ENCODE data around the gene STIP1.
A peak's percentile ranks its signal among the peaks of the same experiment; 100 is the strongest.

The STIP1 gene

DNA sequence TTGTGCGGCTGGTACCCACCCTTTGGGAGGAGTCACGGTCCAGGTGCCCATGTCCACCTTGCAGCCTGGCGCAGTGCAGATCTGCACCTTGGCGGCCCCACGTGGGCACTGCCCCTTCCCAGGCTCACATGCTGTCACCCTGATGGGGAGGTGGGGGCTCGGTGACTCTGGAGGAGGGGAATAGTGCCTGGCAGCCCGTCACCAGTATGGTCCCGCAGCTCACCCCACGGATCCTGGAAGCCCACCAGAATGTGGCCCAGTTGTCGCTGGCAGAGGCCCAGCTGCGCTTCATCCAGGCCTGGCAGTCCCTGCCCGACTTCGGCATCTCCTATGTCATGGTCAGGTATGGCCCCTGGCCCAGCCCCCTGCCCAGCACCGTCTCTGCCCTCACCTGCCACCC, 34.8 kb downstream of the STIP1 start:
- no peak for DNase-seq (ENCODE audit: low read depth in 4 of 4, low spot score in 1 of 4)

DNA sequence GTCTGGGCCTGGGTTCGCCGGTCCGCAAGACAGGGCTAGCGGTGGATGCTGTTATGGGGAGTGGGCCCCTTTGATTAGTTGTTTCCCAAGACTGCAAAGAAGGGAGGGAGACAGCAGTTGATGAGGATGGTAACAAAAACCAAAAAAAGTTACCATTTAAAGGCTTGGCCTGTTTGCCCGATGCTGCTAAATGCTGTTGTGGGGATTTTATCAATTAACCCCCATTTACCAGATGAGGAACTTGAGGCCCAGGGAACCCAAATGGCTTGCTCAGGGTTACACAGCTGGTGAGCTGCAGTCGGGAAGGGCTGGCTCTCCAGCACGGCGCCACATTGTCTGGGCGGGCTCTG, 36.7 kb downstream of the STIP1 start:
- no peak for DNase-seq (ENCODE audit: low read depth in 4 of 4, low spot score in 1 of 4)

DNA sequence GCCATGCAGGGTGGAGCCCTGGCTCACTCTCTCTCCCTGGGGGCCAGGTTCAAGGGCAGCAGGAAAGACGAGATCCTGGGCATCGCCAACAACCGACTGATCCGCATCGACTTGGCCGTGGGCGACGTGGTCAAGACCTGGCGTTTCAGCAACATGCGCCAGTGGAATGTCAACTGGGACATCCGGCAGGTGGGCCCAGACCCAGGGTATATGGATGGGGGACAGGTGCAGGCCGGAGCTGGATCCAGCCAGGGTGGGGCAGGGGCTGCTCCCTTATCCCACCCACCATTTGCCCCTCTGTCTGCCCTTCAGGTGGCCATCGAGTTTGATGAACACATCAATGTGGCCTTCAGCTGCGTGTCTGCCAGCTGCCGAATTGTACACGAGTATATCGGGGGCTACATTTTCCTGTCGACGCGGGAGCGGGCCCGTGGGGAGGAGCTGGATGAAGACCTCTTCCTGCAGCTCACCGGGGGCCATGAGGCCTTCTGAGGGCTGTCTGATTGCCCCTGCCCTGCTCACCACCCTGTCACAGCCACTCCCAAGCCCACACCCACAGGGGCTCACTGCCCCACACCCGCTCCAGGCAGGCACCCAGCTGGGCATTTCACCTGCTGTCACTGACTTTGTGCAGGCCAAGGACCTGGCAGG, 37.2 kb downstream of the STIP1 start:
- no peak for DNase-seq (ENCODE audit: low read depth in 4 of 4, low spot score in 1 of 4)

DNA sequence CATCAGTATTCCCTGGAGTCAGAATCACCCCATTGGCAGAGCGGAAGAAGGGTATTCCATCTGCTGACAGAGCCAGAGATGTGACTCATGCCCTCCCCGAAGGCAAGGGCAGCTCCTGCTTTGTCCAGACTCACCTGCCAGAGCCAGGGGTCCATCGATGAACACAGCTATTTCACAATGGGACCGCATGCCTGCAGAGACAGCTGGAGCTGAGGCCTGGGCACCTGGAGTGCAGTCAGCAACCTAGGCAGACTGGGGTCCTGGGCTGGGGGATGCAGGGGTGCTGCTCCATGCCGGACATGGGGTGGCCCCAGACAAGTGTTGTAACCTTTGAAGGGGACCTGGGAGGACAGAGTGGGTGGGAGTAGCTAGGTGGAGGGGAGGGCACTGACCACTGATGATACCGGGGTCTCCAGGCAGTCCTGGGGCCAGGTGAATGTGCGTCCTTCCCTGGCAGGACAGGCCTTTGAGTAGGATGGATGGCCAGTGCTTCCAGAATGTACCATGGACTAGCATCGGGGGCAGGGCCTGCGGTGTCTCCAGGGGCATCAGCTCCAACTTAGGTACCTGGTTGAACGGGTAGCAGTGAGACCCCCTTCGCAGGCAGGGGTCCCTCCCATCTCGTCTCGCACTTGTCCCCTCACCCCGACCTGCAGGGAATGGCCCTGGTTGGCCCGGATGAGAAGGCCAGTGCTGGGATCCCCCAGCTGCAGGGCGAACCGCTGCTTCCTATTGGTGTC, 38.4 kb downstream of the STIP1 start:
- DNase-seq (ENCODE audit: low read depth in 4 of 4, low spot score in 1 of 4): no peak

DNA sequence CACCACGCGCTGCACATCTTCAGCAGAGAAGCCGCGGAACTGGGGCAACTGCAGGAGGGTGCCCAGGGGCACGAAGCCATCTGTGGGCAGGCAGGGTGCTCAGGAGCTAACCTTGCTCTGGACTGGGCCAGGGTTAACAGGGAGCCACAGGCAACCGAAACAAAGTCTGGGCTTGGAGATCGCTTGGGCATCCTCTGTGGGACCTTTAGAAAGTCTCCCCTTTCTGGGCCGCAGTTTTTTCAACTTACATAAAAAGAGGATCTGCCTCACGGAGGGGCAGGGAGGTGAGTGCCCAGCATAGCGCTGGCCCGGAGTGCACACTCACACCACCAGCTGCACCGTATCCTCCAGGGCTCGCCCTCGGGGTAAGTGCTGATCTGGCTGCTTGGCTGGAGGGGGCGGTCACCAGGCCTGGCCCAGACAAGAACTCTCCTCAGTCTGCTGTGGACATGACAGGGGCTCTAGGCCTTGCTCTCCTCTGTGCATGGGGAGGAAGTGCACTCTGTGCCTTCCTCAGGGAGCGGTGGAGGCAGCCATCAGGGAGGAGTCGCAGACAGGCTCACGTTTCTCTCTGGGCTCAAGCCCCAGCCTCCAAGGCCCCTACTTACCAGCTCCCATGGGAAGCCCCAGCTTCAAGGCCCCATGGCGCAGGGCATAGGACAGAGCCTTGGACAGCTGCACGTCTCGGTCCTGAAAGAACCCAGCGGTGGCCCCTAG, 39.1 kb downstream of the STIP1 start:
- no peak for DNase-seq (ENCODE audit: low read depth in 4 of 4, low spot score in 1 of 4)

DNA sequence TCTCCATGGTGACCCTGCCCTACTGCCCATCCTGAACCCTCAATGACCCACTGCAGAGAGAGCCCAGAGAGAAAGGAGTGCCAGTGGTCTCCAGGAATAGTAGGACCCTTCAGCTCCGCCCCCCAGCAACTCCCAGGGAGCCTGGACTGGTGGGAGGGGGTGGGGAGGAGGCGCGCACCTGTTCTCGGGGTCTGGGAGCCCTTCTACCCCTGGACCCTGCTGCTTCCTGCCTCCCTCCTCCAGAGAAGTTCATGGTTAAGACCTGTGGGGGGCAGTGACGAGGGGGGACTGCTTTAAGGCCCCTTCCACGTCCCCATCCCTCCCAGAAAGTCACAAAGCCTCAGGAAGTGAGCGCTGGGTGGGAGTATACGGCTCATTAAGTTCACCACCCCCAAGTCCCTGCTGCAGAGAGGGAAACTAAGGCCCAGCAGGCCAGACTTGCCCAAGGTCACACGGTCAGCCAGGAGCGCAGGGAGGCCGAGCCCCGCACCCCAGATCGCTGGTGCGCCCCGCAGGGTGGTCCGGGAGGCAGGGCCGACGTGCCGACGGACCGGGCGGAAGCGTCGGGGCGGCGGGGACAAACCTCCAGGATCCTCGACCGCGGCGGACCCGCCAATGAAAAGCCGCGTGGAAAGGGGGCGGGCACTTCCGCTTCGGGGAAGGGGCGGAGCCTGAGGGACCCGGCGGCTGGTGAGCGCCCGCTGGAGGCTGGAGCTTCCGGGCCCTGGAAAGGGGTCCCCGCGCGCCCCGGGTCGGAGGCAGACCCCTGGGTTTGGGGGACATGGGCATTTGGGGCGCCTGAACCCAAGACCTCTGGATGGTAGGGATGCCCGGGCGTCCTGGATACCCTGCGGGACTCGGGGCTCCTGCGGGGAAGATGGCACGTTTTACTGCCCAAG, 39.9 kb downstream of the STIP1 start, which contains the start of the genes NUDT22 and TRPT1:
TSS of gene NUDT22 (plus strand) at position 667 of the 899 bp plus-strand sequence. CDS start 379 bp downstream, outside the sequence.
TSS of gene TRPT1 (minus strand) at position 579 of the 899 bp plus-strand sequence. CDS start at position 253, 326 bp downstream.
- DNase-seq (ENCODE audit: low read depth in 4 of 4, low spot score in 1 of 4): peak; percentile 80 to 95 (median 93)

DNA sequence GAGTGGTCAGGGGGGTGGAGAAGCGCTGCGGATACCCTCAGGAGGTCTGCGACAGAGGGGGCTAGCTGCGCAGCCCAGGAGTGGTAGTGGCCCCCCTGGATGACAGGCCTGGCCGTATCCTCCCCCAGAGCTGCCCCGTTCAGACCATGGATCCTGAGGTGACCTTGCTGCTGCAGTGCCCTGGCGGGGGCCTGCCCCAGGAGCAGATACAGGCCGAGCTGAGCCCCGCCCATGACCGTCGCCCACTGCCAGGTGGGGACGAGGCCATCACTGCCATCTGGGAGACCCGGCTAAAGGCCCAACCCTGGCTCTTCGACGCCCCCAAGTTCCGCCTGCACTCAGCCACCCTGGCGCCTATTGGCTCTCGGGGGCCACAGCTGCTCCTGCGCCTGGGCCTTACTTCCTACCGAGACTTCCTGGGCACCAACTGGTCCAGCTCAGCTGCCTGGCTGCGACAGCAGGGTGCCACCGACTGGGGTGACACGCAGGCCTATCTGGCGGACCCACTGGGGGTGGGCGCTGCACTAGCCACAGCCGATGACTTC, 40.6 kb downstream of the STIP1 start:
- DNase-seq (ENCODE audit: low read depth in 4 of 4, low spot score in 1 of 4): peak in 1 of 4 experiments; percentile 35

DNA sequence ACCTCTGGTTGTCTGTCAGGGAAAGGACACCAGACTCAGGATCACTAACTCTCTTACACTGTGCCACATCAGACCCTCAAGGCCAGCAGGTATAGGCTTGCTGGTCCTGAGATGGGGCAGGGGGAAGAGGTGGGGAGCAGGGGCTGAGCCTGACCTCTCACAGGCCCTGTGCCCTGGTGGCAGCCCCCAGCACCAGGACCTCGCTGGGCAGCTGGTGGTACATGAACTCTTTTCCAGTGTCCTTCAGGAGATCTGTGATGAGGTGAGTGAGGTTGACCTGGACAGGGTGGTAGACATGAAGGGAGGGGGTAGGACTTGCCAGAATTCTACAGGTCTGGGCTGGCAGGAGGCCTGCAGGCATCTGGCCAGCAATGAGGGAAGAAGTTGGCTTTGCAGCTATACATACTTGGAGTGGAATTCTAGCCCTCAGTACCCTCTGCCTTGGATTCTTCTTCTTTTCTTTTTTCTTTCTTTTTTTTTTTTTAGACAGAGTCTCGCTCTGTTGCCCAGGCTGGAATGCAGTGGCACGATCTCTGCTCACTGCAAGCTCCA, 41.5 kb downstream of the STIP1 start:
- no peak for DNase-seq (ENCODE audit: low read depth in 4 of 4, low spot score in 1 of 4)

DNA sequence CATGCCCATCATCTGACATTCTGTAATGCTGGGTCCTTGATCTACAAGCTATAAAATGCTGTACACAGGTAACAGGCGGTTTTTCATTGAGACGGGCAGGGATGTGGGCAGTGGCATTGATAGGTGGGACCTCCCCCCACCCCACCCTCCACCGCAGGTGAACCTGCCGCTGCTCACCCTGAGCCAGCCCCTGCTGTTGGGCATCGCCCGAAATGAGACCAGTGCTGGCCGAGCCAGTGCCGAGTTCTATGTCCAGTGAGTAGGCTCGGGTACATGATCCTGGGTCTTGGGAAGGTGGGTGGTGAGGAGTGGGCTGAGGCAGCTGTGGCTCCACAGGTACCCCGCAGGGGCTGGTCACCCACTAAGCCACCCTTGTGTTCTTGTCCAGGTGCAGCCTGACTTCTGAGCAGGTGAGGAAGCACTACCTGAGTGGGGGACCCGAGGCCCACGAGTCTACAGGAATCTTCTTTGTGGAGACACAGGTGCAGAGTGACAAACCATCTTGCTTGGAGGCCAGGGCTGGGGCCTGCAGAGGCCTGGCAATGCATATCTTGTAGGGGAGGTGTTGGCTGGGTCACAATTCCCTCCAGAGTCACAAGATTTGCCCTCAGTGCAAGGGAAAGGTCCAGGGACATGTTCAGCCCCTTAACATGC, 43.2 kb downstream of the STIP1 start:
- DNase-seq (ENCODE audit: low read depth in 4 of 4, low spot score in 1 of 4): no peak

DNA sequence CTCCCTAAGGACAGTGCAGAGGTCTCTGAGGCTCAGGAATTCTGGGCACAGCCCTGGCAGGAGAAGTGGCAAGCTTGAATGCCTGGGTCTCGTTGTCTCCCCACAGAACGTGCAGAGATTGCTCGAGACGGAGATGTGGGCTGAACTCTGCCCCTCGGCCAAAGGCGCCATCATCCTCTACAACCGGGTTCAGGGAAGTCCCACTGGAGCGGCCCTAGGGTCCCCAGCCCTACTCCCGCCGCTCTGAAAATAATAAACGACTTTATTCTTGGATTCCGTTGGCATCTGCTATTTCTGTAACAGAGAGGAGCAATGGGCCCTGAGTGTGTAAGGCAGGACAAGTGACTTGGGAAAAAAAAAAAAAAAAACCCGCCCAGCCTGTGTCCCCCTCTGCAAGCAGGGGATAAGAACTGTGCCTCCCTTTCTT, 43.8 kb downstream of the STIP1 start:
- no peak for DNase-seq (ENCODE audit: low read depth in 4 of 4, low spot score in 1 of 4)

DNA sequence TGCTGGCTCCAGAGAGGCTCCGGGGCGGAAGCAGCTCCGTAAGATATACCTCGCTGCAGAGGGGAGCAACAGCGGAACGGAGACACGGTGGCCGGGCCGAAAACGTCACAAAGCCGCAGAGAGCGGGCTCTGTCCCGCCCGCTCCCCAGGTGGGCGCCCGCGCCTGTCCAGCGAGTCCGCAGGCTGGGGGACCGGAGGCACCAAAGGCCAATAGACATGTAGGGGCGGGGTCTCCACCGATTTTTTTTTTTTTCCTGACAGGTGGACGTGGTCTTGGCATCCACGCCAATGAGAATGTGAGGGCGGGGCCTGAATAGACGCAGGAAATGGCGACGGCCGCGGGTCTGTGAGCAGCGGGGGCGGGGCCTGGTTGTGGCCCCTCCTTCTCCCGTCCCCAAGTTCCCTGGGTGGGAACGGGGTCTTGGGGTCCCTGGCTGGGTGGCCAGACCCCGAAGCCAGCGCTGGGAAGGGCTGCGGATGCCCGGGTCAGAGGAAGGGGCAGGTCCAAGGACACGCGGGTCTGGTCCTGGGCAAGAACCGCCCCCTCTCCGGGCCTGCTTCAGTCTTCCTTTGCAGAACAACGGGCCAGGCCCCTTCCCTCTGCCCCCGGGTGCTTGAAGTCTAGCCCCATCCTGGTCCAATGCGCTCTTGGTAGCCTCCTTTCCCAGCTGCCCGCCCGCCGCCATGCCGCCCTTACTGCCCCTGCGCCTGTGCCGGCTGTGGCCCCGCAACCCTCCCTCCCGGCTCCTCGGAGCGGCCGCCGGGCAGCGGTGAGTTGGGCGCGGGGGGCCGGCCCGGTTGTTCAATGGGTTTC, 44.4 kb downstream of the STIP1 start, which contains the start of gene DNAJC4:
TSS of gene DNAJC4 (plus strand) at position 378 of the 814 bp plus-strand sequence. CDS start at position 685, 307 bp downstream.
- peak; percentile 68 to 87 (median 78) for DNase-seq (ENCODE audit: low read depth in 4 of 4, low spot score in 1 of 4)

DNA sequence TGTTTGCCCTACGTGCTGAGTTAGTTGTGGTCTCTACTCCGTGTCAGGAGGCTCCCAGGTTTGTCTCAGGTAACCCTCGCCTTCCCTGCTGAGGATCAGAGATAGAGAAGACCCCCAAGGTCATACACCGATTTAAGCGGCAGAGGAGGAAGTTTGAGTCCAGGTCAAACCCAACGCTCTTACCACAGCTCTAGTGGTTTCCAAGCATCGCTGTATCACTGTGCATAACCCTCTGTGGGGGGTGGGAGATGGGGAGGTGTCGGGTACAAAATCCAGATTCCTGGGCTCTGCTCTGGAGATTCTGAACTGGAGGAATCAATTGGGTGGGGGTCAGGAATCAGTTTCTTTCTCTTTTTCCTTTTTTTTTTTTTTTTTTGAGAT, 45.0 kb downstream of the STIP1 start:
- DNase-seq (ENCODE audit: low read depth in 4 of 4, low spot score in 1 of 4): no peak

DNA sequence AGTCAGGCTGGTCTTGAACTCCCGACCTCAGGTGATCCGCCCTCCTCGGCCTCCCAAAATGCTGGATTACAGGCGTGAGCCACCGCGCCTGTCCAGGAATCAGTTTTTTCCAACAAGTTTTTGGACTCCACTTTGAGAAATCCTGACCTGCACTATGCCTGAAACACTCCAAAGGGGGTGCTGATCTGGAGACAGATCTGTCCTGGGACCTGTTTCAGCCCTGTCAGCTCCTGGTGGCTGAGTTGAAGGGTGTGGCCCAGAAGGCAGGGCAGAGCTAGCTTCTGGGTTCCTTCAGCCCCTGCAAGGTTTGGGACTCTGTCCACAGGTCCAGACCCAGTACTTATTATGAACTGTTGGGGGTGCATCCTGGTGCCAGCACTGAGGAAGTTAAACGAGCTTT, 45.6 kb downstream of the STIP1 start:
- DNase-seq (ENCODE audit: low read depth in 4 of 4, low spot score in 1 of 4): no peak

DNA sequence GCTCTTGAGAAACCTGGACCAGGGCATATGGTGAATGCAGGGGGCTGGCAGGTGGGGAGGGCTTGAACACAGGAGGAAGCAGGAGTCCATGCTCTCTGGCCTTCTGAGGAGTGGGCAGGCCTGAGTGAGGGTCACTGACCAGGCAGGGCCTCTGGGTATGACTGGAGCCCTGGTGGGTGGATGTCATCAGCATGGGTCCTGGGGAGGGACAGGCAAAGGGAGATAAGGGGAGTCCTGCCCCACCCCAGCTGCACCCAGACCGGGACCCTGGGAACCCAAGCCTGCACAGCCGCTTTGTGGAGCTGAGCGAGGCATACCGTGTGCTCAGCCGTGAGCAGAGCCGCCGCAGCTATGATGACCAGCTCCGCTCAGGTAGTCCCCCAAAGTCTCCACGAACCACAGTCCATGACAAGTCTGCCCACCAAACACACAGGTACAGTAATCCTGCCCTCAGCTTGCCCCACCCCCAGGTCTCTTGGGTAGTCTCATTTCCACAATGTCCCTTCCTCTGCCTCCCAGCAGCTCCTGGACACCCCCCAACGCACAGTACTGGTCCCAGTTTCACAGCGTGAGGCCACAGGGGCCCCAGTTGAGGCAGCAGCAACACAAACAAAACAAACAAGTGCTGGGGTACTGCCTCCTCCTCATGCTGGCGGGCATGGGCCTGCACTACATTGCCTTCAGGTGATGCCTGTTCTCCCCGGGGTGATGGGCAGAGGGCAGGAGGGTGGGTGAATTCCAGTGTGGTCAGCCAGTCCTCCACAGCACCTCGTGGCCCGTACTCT, 46.4 kb downstream of the STIP1 start:
- DNase-seq (ENCODE audit: low read depth in 4 of 4, low spot score in 1 of 4): no peak

DNA sequence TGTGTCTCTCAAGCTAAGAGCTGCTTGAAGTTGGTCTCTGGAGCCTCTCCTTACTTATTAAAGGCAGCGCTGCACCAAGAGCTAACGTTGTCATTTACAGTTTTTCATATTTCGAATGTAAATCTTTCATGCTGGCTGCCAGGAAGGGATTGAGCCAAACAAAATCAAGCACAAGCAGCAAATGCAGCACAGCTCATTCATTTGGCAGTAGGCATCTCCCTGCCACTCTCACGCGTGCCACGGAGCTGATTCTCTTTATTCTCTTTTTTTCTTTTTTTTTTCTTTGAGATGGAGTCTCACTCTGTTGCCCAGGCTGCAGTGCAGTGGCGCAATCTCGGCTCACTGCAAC, 47.0 kb downstream of the STIP1 start:
- DNase-seq (ENCODE audit: low read depth in 4 of 4, low spot score in 1 of 4): no peak

DNA sequence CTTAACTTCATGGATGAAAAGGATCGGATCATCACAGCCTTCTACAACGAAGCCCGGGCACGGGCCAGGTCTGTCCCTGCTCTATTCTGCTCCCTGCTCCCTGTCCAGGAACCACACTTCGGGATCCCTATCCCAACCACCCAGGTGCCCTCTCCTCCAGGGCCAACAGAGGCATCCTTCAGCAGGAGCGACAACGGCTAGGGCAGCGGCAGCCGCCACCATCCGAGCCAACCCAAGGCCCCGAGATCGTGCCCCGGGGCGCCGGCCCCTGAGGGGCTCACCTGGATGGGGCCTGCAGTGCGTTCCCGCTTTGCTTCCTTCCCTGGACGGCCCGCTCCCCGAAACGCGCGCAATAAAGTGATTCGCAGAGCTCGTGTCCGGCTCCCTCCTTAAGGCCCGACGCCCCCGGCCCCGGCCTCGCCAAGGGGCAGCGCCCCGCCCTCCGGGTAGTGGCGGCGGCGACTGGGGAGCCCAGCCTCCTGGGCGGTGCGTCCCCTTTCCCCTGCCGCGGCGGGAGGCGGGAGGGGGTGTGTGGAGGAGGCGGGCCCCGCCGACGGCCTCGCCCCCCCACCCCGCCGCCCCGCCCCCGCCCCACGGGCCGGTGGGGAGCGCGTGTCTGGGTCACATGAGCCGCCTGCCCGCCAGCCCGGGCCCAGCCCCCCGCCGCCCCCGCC, 48.1 kb downstream of the STIP1 start, which contains the start of gene VEGFB:
TSS of gene VEGFB (plus strand) at position 672 of the 674 bp plus-strand sequence. CDS start 250 bp downstream, outside the sequence.
- DNase-seq (ENCODE audit: low read depth in 4 of 4, low spot score in 1 of 4): peak in 2 of 4 experiments; percentile 48 to 71

DNA sequence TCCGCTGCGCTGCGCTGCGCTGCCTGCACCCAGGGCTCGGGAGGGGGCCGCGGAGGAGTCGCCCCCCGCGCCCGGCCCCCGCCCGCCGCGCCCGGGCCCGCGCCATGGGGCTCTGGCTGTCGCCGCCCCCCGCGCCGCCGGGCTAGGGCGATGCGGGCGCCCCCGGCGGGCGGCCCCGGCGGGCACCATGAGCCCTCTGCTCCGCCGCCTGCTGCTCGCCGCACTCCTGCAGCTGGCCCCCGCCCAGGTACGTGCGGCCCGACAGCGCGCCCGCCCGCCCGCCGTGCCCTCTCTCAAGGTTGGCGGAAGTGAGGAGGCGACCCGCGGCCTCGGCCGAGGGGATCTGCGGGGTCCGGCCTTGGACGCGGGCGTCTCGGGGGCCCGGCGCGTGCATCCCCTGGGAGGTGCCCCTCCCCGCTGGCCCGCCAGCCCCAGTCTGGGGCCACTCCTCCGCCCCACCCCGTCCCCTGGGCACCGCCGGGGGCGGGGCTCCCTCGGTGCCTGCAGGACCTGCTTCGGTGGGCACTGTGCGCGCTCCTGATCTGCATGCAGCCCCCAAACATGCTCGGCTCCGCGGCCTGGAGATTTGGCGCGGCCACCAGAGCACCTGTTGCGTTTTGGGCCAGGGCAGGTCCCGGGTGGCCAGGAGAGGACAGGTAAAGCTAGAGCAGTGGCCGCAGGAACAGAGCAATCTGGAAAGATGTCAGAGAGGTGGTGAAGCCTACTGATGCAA, 48.8 kb downstream of the STIP1 start:
- DNase-seq (ENCODE audit: low read depth in 4 of 4, low spot score in 1 of 4): peak in 1 of 4 experiments; percentile 24
